Lower lobe of right lung (tissue), 2 donors: Measurements from ENCODE around the gene DUSP8. TPM values are rescaled to one million over a fixed set of nuclear protein-coding genes. Genes with fewer than 3 reads are reported as not detected.

ENCODE experiments used
- ATAC-seq, 2 donors: fragments of 200-7000 bp; cut with Tn5 transposase; one replicate each; pipeline ENCODE4 v1.9.1; 2020 to 2022; ENCODE audit warnings: mild to moderate bottlenecking in 2 of 2, moderate library complexity in 2 of 2
- DNase-seq: peaks from one replicate; pipeline ENCODE4 v3.0.0-alpha.2; 2020
- H3K27ac ChIP-seq: fragments of 200-600 bp; one replicate; pipeline ENCODE4 v1.8.0; 2022
- H3K27me3 ChIP-seq: fragments of 200-600 bp; one replicate; pipeline ENCODE4 v1.8.0; 2022; ENCODE audit warnings: low read depth
- H3K36me3 ChIP-seq: fragments of 200-600 bp; one replicate; pipeline ENCODE4 v1.8.0; 2022; ENCODE audit warnings: mild to moderate bottlenecking
- H3K4me1 ChIP-seq: fragments of 200-600 bp; one replicate; pipeline ENCODE4 v1.8.0; 2022
- H3K4me3 ChIP-seq: fragments of 200-600 bp; one replicate; pipeline ENCODE4 v1.8.0; 2022; ENCODE audit warnings: mild to moderate bottlenecking
- H3K9me3 ChIP-seq: fragments of 200-600 bp; one replicate; pipeline ENCODE4 v1.8.0; 2022
- intact Hi-C: fragments of 100-400 bp; cut with DNase I; formaldehyde crosslinking; loops from one replicate; pipeline ENCODE4 v1.11.0; 2022
- total RNA-seq: library from RNA; stranded (reverse); fragmentation: NEBNext Ultra II Directional; extraction: Animal tissue kit (Norgen Biotek cat#: 25700); gene quantifications from one replicate; pipeline ENCODE4 v1.2.1, GENCODE V29; 2021
- TF ChIP-seq, protein P1 (sequence below): fragments of 200-600 bp; IDR thresholded peaks from one replicate; pipeline ENCODE4 v1.8.0; 2022; ENCODE audit warnings: antibody characterized with exemption, mild to moderate bottlenecking
- donor health status: DM: no; HTN: yes; CAD: no; lungs with severe emphysema.

Gene DUSP8
- total RNA-seq, 1 donor from 2014 or later = 8.9 TPM

DNA sequence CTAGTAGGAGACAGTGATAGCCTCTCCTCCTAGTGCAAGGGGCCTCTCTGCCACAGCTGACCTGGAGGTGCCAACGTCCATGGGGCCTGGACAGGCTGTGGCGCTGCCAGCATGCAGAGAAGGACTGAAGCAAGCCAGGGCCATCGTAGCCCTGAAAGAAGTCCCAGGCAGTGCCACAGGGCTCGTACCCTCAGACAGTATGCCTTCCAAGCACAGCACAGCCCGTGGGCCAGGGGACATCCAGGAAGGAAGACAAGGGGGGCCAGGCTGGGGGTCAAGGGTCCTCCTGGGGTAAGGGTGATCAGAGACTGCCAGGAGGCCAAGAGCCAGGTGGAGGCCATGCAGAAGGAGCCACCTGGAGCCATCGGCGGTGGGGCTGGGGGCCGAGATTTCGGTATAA, 65.1 kb downstream of the DUSP8 start:
- TF ChIP-seq, protein P1, sequence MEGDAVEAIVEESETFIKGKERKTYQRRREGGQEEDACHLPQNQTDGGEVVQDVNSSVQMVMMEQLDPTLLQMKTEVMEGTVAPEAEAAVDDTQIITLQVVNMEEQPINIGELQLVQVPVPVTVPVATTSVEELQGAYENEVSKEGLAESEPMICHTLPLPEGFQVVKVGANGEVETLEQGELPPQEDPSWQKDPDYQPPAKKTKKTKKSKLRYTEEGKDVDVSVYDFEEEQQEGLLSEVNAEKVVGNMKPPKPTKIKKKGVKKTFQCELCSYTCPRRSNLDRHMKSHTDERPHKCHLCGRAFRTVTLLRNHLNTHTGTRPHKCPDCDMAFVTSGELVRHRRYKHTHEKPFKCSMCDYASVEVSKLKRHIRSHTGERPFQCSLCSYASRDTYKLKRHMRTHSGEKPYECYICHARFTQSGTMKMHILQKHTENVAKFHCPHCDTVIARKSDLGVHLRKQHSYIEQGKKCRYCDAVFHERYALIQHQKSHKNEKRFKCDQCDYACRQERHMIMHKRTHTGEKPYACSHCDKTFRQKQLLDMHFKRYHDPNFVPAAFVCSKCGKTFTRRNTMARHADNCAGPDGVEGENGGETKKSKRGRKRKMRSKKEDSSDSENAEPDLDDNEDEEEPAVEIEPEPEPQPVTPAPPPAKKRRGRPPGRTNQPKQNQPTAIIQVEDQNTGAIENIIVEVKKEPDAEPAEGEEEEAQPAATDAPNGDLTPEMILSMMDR = no peak
- H3K27ac ChIP-seq = no peak overlapping the region
- no peaks in the 10 kb centered on the region for H3K9me3 ChIP-seq
- peaks cover 69% of the 10 kb centered on the region for H3K4me1 ChIP-seq
- ATAC-seq (no peak), DNase-seq (peak; percentile 41)
- no peak overlapping the region for H3K4me3 ChIP-seq
- intact Hi-C loops = no loop called here
- no peaks in the 10 kb centered on the region for H3K27me3 ChIP-seq
- no peaks in the 10 kb centered on the region for H3K36me3 ChIP-seq

DNA sequence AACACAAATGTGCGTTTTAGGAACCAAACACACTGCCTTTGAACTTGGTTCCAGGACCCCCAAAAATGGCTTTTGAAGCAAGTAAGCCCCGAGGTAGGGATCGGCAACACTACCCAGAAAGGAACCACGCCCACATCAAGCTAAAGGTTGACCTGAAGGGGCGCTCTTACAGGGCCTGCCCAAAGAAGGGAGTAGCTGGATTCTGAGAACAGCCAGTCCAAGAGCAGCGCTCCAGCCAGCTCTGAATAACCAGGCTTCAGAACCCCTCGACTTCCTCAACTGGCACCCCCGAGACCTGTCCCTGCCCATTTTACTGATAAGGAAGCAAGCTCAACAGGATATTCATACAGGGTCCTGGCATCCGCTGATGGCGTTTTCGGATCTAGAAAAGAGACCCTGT, 66.6 kb downstream of the DUSP8 start:
- Histone ChIP-seq H3K4me3 (no peak overlapping the region), H3K36me3 (peaks cover 4% of the 10 kb centered on the region), H3K27ac (no peak overlapping the region), H3K9me3 (no peaks in the 10 kb centered on the region), H3K27me3 (no peaks in the 10 kb centered on the region), H3K4me1 (peaks cover 69% of the 10 kb centered on the region)
- no peak for ATAC-seq
- intact Hi-C loops = no loop called here
- TF ChIP-seq, protein P1 = no peak
- peak; percentile 19 for DNase-seq

DNA sequence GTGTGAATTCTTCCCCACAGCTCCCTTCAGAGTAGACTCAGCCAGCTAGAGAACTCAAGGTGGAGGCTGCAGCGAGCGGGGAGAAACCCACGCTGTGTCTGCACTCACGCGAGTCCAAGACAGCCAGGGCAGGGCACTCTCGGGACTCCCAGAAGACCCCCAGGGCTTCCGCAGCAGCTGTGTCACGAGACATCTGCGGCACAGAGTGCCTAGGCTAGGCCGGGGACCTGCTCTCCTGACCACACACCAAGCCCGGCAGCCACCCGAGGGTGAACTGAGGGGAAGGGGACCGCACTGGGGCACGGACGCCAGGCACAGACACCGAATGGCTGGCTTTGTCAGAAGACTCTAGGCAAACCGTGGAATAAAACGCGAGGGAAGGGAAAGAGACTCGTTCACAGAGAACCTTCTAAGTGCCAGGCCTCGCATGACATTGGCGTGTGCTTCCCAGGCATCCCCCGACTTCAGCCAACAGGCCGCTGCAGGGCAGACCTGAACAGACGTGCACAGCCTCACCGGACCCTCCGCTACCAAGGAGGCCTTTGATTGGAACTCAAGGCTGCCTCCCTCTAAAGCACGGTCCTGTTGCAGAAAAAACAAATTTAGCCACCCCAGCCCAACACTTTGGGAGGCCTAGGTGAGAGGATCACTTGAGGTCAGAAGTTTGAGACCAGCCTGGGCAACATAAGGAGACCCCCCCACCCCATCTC, 67.3 kb downstream of the DUSP8 start:
- Histone ChIP-seq H3K36me3 (peaks cover 10% of the 10 kb centered on the region), H3K27me3 (no peaks in the 10 kb centered on the region), H3K27ac (no peak overlapping the region), H3K4me1 (peaks cover 68% of the 10 kb centered on the region), H3K9me3 (no peaks in the 10 kb centered on the region), H3K4me3 (no peak overlapping the region)
- intact Hi-C loops = no loop called here
- ATAC-seq = no peak
- DNase-seq = peak; percentile 39
- TF ChIP-seq, protein P1 = no peak

DNA sequence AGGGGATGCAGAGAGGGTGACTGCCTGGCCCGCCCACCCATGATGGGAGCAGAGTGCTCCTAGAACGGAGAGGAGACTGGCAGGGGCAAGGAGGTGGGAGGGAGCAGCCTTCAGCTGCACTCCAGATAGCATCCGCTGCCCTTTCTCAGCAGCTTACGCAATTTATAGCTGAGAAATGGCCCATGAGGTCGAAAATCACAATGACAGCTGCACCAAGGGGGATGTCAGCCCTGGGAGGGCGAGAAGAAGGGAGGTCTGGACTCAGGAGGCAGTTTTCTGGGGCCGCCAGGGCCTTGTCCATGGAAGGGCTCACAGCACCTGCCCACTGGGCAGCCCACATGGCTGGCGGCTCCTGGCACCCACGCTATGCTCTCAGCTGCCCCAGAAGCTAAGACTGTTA, 67.9 kb downstream of the DUSP8 start:
- ATAC-seq = no peak
- intact Hi-C loops = no loop called here
- Histone ChIP-seq H3K36me3 (peaks cover 13% of the 10 kb centered on the region), H3K27me3 (no peaks in the 10 kb centered on the region), H3K4me1 (peaks cover 62% of the 10 kb centered on the region), H3K4me3 (no peak overlapping the region), H3K9me3 (no peaks in the 10 kb centered on the region), H3K27ac (no peak overlapping the region)
- TF ChIP-seq, protein P1 = no peak
- DNase-seq = peak; percentile 10

Other genes with a start within 250 kb of the DUSP8 start
- 0.62 TPM for gene BRSK2, start 182.3 kb downstream of the DUSP8 start, total RNA-seq
- 50.4 TPM for gene MOB2, start 85.5 kb downstream of the DUSP8 start, total RNA-seq
- gene KRTAP5-1, start 13.0 kb upstream of the DUSP8 start, total RNA-seq = not detected
- not detected for gene KRTAP5-2, start 26.0 kb upstream of the DUSP8 start, total RNA-seq
- gene KRTAP5-3, start 36.2 kb upstream of the DUSP8 start, total RNA-seq = not detected
- not detected for gene KRTAP5-4, start 49.9 kb upstream of the DUSP8 start, total RNA-seq
- not detected for gene KRTAP5-5, start 57.5 kb upstream of the DUSP8 start, total RNA-seq
- not detected for gene KRTAP5-6, start 124.9 kb upstream of the DUSP8 start, total RNA-seq
- gene IFITM10, start 178.3 kb upstream of the DUSP8 start, total RNA-seq = 9.2 TPM
- gene CTSD, start 191.7 kb upstream of the DUSP8 start, total RNA-seq = 2,919 TPM